ENCODE measurements around the gene FHIP1B.

FHIP1B gene

GRCh38 chr11:6228520-6228919, 5.9 kb downstream of the FHIP1B start:
- no peak for DNase-seq (ENCODE audit: low read depth)
- no peak for TF ChIP-seq CTCF (IDR thresholded peaks at IDR 0.05; ENCODE audit: low read length, missing control alignments)
- H3K4me3 ChIP-seq (replicated peaks; ENCODE audit: low read depth, low read length): no peak overlapping the region

- no peak overlapping the region for H3K4me3 ChIP-seq (replicated peaks; ENCODE audit: low read depth, low read length)
- no peak for TF ChIP-seq CTCF (IDR thresholded peaks at IDR 0.05; ENCODE audit: low read length, missing control alignments)
- no peak for DNase-seq (ENCODE audit: low read depth)
These were observed 8.5 kb downstream of the FHIP1B start for GRCh38 chr11:6225896-6226295.

GRCh38 chr11:6225024-6225423, 9.4 kb downstream of the FHIP1B start:
- DNase-seq (ENCODE audit: low read depth): no peak
- TF ChIP-seq CTCF (IDR thresholded peaks at IDR 0.05; ENCODE audit: low read length, missing control alignments): no peak
- H3K4me3 ChIP-seq (replicated peaks; ENCODE audit: low read depth, low read length): no peak overlapping the region

- TF ChIP-seq CTCF (IDR thresholded peaks at IDR 0.05; ENCODE audit: low read length, missing control alignments): no peak
- DNase-seq (ENCODE audit: low read depth): no peak
- H3K4me3 ChIP-seq (replicated peaks; ENCODE audit: low read depth, low read length): no peak overlapping the region
These were observed 10.0 kb downstream of the FHIP1B start for GRCh38 chr11:6224421-6224820.

- no peak overlapping the region for H3K4me3 ChIP-seq (replicated peaks; ENCODE audit: low read depth, low read length)
- TF ChIP-seq CTCF (IDR thresholded peaks at IDR 0.05; ENCODE audit: low read length, missing control alignments): no peak
- no peak for DNase-seq (ENCODE audit: low read depth)
These were observed 10.6 kb downstream of the FHIP1B start for GRCh38 chr11:6223854-6224253.

GRCh38 chr11:6219359-6219758, 15.1 kb downstream of the FHIP1B start:
- TF ChIP-seq CTCF (IDR thresholded peaks at IDR 0.05; ENCODE audit: low read length, missing control alignments): no peak
- no peak overlapping the region for H3K4me3 ChIP-seq (replicated peaks; ENCODE audit: low read depth, low read length)
- peak; percentile 89 for DNase-seq (ENCODE audit: low read depth)

GRCh38 chr11:6217722-6218121, 16.7 kb downstream of the FHIP1B start:
- TF ChIP-seq CTCF (IDR thresholded peaks at IDR 0.05; ENCODE audit: low read length, missing control alignments): no peak
- DNase-seq (ENCODE audit: low read depth): no peak
- no peak overlapping the region for H3K4me3 ChIP-seq (replicated peaks; ENCODE audit: low read depth, low read length)
